Endodermal cell (in vitro differentiated cells): Measurements from ENCODE around the gene LRR1. TPM values are rescaled to one million over a fixed set of nuclear protein-coding genes. Genes with fewer than 3 reads are reported as not detected.

ENCODE experiments used
- DNase-seq: peaks from one replicate; pipeline ENCODE4 v3.0.0-alpha.2; 2017
- H3K27ac ChIP-seq: 2 replicates; pipeline ENCODE4 v1.5.1; 2013; ENCODE audit warnings: mild to moderate bottlenecking, low read depth, low read length, moderate library complexity
- H3K27me3 ChIP-seq: 2 replicates; pipeline ENCODE4 v1.6.1; 2013; ENCODE audit warnings: mild to moderate bottlenecking, low read length, moderate library complexity; ENCODE audit not compliant: insufficient read depth, control insufficient read depth, poor library complexity, severe bottlenecking
- H3K36me3 ChIP-seq: 2 replicates; pipeline ENCODE4 v1.7.0; 2013; ENCODE audit warnings: mild to moderate bottlenecking, low read length, moderate library complexity; ENCODE audit not compliant: control insufficient read depth, insufficient read depth
- H3K4me1 ChIP-seq: one replicate; pipeline ENCODE4 v1.7.0; 2013; ENCODE audit warnings: low read length; ENCODE audit not compliant: control insufficient read depth, insufficient read depth
- H3K4me3 ChIP-seq: 2 replicates; pipeline ENCODE4 v1.5.1; 2013; ENCODE audit warnings: mild to moderate bottlenecking, low read length, moderate library complexity
- H3K9ac ChIP-seq: 2 replicates; pipeline ENCODE4 v1.6.1; 2013; ENCODE audit warnings: mild to moderate bottlenecking, low read length, moderate library complexity; ENCODE audit not compliant: poor library complexity, severe bottlenecking; ENCODE audit errors: extremely low read depth
- H3K9me3 ChIP-seq: 2 replicates; pipeline ENCODE4 v1.6.1; 2013; ENCODE audit warnings: mild to moderate bottlenecking, low read length, moderate library complexity; ENCODE audit not compliant: control insufficient read depth
- H3K27ac Mint-ChIP-seq: 2 replicates; pipeline ENCODE4 v1.8.0; 2020; ENCODE audit warnings: mixed read lengths
- H3K27me3 Mint-ChIP-seq: 2 replicates; pipeline ENCODE4 v1.8.0; 2021; ENCODE audit warnings: mild to moderate bottlenecking, mixed read lengths; ENCODE audit not compliant: insufficient read depth
- H3K36me3 Mint-ChIP-seq: 2 replicates; pipeline ENCODE4 v1.8.0; 2020; ENCODE audit warnings: low read depth, mixed read lengths
- H3K4me1 Mint-ChIP-seq: 2 replicates; pipeline ENCODE4 v1.8.0; 2020; ENCODE audit warnings: mixed read lengths
- H3K4me3 Mint-ChIP-seq: 2 replicates; pipeline ENCODE4 v1.8.0; 2020; ENCODE audit warnings: mild to moderate bottlenecking, moderate library complexity, mixed read lengths
- H3K9me3 Mint-ChIP-seq: 2 replicates; pipeline ENCODE4 v1.8.0; 2020; ENCODE audit warnings: mild to moderate bottlenecking, mixed read lengths
- WGBS, 2 experiments: methylation state at CpG; one replicate each; pipeline versions ENCODE4 v1.1.5 to v1.1.7; 2013; ENCODE audit warnings: missing lambda C conversion rate in 2 of 2, mixed read lengths in 1 of 2; ENCODE audit not compliant: insufficient coverage in 1 of 2, insufficient read length in 1 of 2; 5-methylcytosine and 5-hydroxymethylcytosine counted together
- total RNA-seq, 2 donors: library from RNA; stranded (reverse); fragmentation: NEBNext Ultra II Directional in 1 of 2; extraction: Animal tissue kit (Norgen Biotek cat#: 25700) in 1 of 2; gene quantifications; 2 replicates in 1 of 2; 3 replicates in 1 of 2; pipeline ENCODE4 v1.2.1, GENCODE V29; 2021
- TF ChIP-seq, protein P1 (sequence below): fragments of 200-600 bp; sonication (generic); conservative IDR thresholded peaks from 2 replicates; pipeline ENCODE4 v1.5.0; 2021; ENCODE audit warnings: antibody characterized with exemption, mild to moderate bottlenecking

The LRR1 gene
- total RNA-seq, 2 donors from 2014 or later = 20.4 to 22.9 TPM

DNA sequence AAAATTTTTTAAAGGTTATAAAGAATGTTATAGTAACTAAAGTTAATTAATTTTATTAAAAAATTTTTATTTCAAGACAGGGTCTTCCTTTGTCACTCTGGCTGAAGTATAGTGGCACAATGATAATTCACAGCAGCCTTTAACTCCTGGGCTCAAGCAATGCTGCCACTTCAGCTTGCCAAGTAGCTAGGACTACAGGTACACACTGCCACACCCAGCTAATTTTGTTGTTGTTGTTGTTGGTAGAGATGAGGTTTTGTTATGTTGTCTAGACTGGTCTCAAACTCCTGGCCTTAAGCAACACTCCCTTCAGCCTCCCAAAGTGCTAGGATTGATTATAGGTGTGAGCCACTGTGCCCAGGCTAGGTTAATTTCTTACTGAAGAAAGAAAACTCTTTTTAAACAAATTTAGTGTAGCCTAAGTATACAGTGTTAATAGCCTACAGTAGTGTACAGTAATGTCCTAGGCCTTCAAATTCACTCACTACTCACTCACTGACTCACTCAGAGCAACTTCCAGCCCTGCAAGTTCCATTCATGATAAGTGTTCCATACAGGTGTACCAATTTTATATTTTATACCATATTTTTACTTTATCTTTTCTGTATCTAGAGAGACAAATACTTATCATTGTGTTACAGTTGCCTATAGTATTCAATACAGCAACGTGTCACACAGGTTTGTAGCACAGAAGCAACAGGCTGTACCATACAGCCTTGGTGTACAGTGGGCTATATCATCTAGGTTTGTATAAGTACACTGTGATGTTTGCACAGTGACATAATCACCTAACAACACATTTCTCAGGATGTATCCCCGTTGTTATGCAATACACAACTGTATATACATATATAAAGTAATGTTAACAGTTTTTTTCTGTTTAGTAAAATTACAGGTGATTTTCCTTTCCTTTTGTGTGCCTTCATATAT, 61.1 kb downstream of the LRR1 start:
- no peak overlapping the region for H3K9ac ChIP-seq
- no peak overlapping the region for H3K27ac ChIP-seq
- no peak overlapping the region for H3K4me3 Mint-ChIP-seq
- H3K27me3 ChIP-seq = no peaks in the 10 kb centered on the region
- H3K9me3 Mint-ChIP-seq = no peaks in the 10 kb centered on the region
- H3K4me3 ChIP-seq = no peak overlapping the region
- H3K27me3 Mint-ChIP-seq = no peaks in the 10 kb centered on the region
- no peak overlapping the region for H3K27ac Mint-ChIP-seq
- H3K36me3 ChIP-seq = peaks cover 31% of the 10 kb centered on the region
- H3K9me3 ChIP-seq = no peaks in the 10 kb centered on the region
- 100% methylated on average over 1 of the region's 2 CpGs; no CpG with 5 or more reads in 1 of the 2 experiments for WGBS, 2 experiments
- peaks cover 5% of the 10 kb centered on the region for H3K36me3 Mint-ChIP-seq
- no peaks in the 10 kb centered on the region for H3K4me1 Mint-ChIP-seq
- TF ChIP-seq, protein P1, sequence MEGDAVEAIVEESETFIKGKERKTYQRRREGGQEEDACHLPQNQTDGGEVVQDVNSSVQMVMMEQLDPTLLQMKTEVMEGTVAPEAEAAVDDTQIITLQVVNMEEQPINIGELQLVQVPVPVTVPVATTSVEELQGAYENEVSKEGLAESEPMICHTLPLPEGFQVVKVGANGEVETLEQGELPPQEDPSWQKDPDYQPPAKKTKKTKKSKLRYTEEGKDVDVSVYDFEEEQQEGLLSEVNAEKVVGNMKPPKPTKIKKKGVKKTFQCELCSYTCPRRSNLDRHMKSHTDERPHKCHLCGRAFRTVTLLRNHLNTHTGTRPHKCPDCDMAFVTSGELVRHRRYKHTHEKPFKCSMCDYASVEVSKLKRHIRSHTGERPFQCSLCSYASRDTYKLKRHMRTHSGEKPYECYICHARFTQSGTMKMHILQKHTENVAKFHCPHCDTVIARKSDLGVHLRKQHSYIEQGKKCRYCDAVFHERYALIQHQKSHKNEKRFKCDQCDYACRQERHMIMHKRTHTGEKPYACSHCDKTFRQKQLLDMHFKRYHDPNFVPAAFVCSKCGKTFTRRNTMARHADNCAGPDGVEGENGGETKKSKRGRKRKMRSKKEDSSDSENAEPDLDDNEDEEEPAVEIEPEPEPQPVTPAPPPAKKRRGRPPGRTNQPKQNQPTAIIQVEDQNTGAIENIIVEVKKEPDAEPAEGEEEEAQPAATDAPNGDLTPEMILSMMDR = no peak
- H3K4me1 ChIP-seq = no peaks in the 10 kb centered on the region
- DNase-seq = no peak

Other genes with a start within 250 kb of the LRR1 start
- 1,000 to 10,000 TPM; 1,577 to 1,586 TPM for gene RPS29, start 12.6 kb upstream of the LRR1 start, total RNA-seq
- 100 to 1,000 TPM; 167 to 176 TPM for gene RPL36AL, start 21.7 kb downstream of the LRR1 start, total RNA-seq
- gene MGAT2, start 21.9 kb downstream of the LRR1 start, total RNA-seq = 10 to 100 TPM; 21.4 to 23.5 TPM
- 10 to 100 TPM; 18.5 to 19.7 TPM for gene DNAAF2, start 36.3 kb downstream of the LRR1 start, total RNA-seq
- 10 to 100 TPM; 25.5 to 33.6 TPM for gene POLE2, start 89.3 kb downstream of the LRR1 start, total RNA-seq
- gene KLHDC1, start 94.2 kb downstream of the LRR1 start, total RNA-seq = under 1 TPM; 0.35 to 0.77 TPM
- gene KLHDC2, start 169.2 kb downstream of the LRR1 start, total RNA-seq = 10 to 100 TPM; 45.8 to 48.4 TPM